ENCODE measurements around the gene CEBPB.

- TF ChIP-seq EZH2 (IDR thresholded peaks at IDR 0.05; ENCODE audit: low read length, missing control alignments) = no peak
- peak; percentile 50 to 61 for TF ChIP-seq CTCF (conservative IDR thresholded peaks at IDR 0.05 in 1 of 2, IDR thresholded peaks at IDR 0.05 in 1 of 2; ENCODE audit: low read depth in 1 of 2, low read length in 2 of 2)
These were observed at the start of gene CEBPB for GRCh38 chr20:50190251-50191064.

All from fibroblast of lung (primary cell).